HG02884 (cell line): ENCODE measurements around the gene SH2D7.

Source experiments
- ATAC-seq: cut with Tn5 transposase; IDR thresholded peaks from one replicate; pipeline ENCODE4 v1.9.1; 2021; ENCODE audit warnings: mild to moderate bottlenecking, moderate library complexity; ENCODE audit not compliant: unreplicated experiment

The SH2D7 gene

GRCh38 chr15:78077871-78078210, 14.5 kb upstream of the SH2D7 start:
- no peak for ATAC-seq

- ATAC-seq, result no peak
Measured at GRCh38 chr15:78079298-78080087, 12.9 kb upstream of the SH2D7 start.

GRCh38 chr15:78080088-78080460, 12.3 kb upstream of the SH2D7 start:
- ATAC-seq, result no peak

DNA sequence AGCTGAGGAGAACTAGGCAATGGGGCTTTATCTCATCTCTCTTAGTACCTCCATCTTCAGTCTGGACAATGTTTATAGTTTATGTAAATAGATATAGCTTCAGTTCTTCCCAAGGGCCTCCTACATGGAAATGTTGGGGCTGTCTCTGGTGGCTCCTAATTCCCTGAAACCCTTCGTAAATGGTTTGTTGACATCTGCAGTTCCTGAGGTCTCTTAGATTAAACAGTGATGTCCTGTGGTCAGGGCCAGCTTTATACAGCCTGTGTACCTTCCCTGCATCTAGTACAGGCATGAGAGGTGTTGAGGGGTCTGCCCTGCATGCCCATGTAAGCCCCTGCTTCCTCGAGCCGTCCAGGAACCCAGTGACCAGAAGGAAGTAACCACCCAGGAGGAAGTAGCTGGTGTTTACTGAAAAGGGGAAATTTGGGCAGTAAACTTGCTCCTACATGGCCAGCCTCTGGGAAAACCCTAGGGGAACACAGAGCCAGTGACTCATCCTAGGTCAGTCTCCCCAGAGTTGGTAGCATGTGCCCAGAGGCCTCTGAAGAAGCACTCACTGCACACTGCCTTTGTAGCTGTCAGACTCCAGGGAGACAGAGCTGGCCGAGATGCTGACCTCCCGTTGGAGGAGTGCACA, 10.1 kb upstream of the SH2D7 start:
- ATAC-seq, result no peak

DNA sequence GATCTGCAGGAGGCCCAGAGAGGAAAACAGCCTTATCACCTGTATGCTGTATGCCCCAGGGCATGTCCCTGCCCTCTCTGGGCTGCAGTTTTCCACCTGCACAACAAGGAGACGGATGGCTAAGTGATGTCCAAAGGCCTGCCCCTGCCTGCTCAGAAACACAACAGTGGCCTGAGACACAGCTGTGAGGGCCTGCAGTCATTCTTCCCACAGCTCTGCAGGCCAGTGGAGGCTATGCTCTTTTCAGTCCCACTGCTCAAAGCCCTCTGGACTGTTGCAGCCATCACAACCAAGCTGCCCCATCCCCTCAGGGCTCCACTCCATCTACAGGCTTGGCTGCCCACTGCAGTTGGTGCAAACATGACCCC, 9.6 kb upstream of the SH2D7 start:
- ATAC-seq, result no peak

DNA sequence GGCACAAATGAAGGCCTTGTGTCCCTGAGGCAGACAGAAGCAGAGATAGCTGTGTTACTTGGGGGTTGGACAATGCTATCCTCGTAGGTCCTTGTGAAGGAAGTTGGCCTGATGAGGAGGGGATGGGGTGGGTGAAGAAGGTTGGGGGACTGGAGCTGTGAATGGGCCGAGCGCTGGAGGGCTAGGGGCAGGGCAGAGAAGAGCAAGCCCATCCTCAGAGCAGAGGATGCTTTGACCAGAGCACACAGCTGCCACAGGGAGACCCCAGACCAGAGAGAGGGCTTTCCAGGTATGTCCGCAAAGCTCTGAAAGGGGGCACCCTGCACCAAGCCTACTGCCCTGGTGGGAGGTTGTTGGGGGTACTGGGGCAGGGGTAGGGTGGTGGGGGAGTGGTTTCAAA, 9.2 kb upstream of the SH2D7 start:
- no peak for ATAC-seq

DNA sequence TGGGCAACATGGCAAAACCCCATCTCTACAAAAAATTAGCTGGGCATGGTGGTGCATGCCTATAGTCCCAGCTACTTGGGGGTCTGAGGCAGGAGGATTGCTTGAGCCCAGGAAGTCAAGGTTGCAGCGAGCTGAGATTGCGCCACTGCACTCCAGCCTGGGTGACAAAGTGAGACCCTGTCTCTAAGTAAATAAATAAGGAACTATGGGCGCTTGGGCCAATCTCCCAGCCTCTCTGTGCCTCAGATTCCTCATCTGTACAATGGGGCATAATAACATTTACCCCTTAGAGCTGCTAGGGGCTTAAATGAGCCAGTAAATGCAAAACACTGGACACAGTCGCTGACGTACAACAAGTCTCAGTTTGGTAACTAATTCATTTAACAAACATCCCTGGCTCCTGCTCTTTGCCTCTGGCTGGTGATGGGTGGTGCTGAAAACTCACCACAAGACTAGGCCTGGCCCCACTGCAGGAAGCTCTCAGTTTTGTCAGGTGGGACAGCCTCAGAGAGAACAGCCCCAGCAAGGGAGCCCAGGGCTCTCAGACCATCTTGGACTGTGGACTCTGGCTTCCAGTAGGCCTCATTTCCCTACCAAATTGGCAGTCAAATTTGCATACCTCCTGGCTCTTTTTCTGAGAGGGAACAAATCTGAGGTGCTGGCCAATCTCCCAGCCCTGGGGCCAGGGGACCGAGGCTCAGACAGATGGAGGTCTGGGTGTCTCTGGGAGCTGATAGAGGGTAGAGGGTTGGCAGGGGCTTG, 8.5 kb upstream of the SH2D7 start:
- no peak for ATAC-seq

GRCh38 chr15:78084449-78084750, 8.0 kb upstream of the SH2D7 start:
- ATAC-seq, result no peak

DNA sequence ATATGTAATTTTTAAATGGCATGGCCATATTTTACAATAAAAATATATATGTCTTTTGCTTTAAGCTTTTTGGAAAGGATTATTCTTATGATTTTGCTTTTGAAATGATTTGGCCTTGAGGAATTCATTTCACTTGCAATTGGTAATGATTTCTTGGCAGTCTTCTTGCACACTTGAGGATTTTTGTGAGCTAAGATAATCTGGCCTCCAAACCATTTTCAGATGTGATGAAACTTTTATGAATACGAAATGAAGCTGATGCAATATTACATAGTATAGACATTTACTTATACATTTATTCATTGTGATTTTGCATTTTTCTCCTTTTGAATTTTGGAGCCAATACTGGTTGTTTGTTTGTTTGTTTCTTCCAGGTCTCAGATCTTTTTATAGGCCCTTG, 6.4 kb upstream of the SH2D7 start:
- ATAC-seq, result no peak

DNA sequence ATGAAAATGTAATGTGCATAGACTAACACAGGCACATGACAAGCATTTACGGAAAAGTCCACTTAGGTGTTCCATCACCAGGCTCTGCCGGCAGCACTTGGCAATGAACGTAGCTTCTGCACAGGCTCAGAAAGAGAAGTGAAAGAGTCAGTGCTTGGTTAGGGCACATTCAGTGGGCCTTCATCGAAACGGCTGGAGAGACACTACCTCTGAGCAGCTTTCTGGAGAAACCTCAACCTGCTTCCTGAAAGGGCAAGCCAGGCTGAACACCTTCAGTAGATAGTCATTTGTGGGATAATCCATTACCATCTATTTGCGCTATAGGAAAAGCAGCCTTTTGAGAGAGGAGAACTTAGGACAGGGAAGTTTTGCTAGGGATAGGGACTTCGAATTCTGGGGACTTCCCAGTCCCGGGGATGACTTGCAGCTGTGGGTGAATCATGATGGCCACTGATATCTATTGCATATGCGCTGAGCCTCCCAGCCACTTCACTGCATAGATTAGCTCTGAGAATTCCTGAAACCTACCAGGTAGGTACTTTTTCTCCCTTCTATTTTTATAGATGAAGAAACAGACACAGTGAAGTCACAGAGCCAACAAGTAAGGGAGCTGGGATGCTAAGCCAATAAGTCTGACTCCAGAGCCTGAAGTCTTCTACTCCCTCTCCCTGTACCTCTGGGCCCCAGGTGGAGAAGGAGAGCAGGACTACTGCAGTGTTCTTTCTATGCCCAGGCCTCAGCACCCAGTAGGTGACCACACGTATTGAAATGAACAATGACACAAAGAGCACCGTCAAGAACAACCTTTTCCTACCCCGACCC, 4.2 kb upstream of the SH2D7 start:
- ATAC-seq, result peak; percentile 57

DNA sequence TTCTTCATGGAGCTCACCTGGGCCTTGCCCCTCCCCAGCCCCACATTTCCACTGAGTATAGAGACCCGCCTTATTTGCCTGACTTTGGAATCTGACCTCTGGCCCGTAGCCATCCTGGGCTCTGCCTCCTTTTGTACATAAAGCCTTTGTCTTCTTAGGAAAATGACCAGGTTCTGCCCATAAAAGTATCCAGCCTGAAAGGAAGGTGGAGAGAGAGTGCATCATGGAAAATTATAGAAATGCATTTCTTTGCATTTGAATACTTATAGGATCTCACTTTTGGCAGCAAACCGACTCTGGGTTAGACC, 3.6 kb upstream of the SH2D7 start:
- no peak for ATAC-seq

DNA sequence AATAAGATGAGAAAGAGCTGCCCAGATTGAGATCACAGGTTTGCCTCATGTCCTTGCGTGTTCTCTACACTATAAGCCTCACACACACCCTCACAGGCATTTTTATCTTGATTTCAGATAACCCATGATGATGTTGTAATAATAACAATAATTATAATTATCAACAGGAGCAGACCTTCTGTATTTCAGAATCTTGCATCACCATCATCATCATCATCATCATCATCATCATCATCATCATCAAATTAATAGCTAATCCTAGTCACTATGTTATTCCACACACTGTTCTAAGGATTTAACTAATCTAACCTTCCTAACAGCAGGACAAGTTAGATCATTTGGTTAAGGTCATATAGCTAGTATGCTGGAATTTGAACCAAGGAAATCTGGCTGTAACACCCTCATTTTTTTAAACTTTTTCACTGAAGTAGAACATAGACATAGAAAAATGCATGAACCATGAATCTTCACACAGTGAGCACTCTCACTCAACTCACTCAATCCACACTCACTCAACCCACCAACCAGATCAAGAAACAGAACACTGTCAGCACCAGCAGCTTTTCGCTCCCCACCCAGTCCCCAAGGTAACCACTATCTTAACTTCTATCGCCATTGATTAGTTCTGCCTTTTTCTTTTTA, 1.8 kb upstream of the SH2D7 start:
- no peak for ATAC-seq

DNA sequence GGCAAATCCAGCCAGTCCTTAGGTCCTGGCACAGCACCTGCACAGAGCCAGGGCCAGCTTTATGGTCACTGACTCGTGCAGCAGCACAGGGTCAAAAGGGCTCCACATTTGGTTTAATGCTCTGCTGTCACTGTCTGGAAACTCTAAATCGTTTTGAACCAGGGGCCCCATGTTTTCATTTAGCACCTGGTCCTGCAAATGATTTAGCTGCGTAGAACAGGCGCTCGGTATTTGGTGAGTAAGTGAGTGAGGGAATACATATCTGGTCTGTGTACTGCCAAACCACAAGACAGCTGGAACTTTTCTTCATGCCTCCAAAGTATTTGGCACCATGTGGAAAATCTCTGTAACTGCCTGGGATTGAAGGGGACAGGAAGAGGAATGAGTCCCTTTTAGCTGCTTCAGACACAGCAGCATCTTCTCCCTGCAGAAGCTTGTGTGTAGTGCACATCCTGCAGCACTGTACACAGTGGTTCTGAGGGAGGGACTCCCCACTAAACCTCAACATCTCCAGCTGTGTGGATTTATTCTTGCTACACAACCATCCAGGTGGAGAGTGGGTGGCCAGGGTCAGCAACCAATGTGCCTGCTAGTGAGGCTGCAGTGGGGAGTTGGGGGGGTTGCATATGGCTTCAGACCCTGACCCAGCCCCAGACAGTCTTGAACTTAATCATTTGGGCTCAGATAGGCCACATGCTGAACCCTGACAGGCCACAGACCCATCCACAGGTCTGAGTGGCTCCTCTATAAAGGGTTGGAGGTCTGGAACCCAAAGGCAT, 1.1 kb downstream of the SH2D7 start:
- ATAC-seq, result no peak

DNA sequence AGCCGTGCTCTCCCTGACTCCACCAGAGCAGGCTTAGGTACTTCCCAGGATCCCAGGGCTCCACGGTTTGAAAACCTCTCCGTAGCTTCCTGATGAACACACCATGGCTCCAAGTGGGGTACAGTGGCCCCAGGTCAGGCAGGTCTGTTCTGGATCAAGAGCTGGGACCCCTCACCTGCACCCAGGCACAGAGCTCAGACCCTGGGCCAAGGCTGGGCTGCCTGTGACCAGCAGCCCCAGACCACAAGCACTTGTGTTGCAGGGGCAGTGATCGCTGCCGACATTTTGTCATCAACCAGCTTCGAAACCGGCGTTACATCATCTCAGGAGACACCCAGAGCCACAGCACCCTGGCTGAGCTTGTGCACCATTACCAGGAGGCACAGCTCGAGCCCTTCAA, 5.3 kb downstream of the SH2D7 start:
- no peak for ATAC-seq

DNA sequence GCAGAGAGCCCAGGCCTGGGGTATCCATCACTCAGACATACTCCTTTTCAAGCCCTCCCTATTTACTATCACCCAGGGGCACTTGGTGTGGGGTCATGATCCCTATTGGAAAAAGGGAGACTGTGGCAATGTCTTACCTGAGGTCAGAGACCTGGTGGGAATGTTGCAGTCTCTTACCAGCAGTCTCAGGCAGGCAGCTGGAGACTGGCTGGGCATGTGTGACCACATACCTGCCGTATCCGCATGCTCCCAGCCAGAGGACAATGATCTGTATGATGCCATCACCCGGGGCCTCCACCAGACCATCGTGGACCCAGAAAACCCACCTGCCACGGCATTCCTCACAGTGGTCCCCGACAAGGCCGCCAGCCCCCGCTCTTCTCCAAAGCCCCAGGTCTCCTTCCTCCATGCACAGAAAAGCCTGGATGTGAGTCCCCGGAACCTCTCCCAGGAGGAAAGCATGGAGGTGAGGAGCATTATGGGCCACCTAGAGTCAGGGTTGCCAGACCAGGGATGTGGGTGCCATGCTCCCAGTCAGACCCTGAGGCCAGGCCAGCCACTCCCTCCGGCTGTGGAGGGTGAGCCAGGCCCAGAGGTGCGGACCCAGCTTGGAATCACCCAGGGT, 5.9 kb downstream of the SH2D7 start:
- no peak for ATAC-seq

DNA sequence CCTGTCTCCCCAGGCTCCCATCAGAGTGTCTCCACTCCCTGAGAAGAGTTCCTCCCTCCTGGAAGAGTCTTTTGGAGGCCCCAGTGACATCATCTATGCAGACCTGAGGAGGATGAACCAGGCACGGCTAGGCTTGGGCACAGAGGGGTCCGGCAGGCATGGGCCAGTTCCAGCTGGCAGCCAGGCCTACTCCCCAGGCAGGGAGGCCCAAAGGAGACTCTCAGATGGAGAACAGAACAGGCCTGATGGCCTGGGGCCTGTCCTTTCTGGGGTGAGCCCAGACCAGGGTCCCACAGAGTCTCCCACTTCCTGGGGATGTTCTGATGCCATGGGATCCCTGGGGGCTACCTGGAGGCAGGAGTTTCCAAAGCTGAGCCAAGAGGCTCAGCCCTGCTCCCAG, 8.5 kb downstream of the SH2D7 start:
- no peak for ATAC-seq

DNA sequence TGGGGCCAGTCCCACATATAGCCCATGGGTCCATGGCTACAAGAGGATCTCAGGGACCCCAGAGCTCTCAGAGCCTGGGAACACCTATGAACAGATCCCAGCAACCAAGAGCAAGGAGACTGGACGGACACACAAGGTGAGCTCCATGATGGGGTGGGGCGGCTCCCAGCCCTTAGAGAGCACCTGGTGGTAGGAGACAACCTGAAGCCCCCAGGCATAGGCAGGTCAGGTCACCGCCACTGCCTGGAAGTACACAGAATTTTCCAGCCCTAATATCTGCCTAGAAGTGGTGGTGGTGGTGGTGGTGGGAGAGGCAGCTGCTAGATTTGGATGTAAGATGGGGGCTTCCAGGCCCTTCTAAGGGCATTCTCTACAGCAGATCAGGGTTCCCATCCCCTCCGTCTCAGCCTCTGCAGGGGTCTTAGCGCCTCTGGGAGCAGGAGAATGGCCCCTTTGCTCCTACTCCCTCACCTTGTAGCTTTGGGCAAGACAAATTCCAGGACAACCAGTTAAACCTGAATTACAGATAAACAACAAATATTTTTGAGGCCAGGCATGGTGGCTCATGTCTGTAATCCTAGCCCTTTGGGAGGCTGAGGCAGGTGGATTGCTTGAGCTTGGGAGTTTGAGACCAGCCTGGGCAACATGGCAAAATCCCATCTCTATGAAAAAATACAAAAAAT, 9.2 kb downstream of the SH2D7 start:
- no peak for ATAC-seq

DNA sequence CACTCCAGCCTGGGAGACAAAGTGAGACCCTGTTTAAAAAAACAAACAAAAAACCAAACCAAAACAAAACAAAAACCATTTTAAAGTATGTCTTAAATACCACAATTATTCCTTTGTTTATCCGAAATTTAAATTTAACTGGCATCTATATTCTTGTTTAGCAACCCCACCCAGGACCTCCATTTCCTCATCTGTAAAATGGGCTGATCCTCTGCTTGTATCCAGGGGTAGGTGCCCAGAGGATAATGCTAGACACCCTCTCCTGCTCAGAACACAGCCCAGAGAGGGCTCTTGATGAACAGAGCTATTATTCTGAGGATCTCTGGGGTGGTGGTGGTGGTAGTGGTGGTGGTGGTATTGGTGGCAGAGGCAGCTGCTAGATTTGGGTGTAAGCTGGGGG, 9.8 kb downstream of the SH2D7 start:
- no peak for ATAC-seq

- no peak for ATAC-seq
Measured at GRCh38 chr15:78102741-78103140, 10.4 kb downstream of the SH2D7 start.
